GM19467 (cell line): ENCODE data around the gene DPP7.

Experiments
- ATAC-seq: cut with Tn5 transposase; IDR thresholded peaks from one replicate; pipeline ENCODE4 v1.9.1; 2021; ENCODE audit warnings: mild to moderate bottlenecking, moderate library complexity; ENCODE audit not compliant: unreplicated experiment

Gene DPP7

DNA sequence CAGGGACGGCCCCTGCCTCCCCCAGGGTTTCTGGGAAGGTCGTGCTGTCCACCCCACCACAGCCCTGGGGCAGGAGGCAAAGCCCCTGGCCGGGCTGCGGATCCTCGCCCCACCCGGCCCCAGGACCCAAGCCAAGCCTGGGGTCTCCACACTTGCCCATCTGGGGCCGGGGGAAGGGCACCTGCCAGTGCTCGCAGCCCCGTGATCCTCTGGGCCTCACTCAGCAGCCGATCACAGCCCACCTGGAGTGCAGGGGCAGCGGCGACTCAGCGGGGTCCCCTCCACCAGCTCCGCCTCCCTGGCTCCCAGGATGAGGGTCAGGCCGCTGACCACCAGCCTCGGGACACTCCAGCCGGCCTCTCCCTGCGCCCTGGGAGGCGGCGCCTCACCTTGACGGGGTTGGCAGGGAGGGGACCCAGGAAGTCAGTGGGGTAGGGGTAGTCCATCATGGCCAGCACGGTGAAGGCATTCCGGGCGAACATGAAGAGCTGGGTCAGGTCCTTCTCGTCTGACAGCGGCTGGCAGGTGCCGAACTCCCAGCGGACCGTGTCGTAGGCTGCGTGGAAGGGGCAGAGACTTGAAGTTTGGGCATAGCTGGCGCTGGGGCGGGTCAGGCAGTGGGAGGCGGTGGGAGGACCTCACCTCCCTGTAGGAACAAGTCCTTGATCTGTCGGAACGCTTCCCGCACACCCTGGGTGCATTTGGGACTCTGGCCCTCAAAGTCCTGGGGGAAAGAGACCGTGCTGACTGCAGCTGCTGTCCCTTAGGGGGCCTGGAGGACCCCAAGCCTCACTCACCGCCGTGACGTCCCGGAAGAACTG lies 1.8 kb downstream of the DPP7 start:
- no peak for ATAC-seq

DNA sequence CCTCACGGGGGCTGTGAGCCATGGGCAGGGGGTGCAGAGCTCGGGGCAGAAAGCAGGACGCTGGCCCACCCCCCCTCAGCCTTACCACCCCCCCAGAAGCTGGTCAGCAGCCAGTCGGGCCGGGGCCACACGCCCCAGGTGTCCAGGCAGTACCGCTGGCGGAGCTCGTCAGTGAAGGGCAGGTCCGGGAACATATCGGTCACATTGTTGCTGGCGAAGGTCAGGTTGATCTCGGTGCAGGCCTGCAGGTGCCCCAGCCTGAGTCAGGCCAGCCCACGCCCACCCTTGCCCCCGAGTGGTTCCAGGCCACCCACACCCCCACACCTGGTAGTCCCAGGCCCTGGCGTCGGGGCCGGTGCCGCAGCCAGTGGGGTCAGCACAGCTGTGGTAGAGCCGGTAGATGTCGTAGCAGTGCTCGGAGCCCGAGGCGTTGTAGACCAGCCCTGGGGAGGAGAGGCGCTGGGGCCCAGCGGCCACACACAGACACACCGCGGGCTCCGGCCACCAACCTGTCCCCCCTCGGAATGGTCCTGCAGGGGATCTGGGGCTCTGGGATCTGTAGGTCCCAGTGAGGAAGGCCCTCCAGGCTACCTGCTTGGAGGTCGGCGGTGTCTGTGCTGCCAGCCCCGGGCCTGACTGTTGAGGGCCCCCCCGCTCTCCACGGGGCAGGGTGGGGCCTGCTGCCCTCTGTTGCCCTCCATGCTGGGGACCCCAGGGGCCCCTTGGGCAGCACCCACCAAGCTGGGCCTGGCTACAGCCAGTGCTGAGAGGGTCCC lies 2.6 kb downstream of the DPP7 start:
- no peak for ATAC-seq

DNA sequence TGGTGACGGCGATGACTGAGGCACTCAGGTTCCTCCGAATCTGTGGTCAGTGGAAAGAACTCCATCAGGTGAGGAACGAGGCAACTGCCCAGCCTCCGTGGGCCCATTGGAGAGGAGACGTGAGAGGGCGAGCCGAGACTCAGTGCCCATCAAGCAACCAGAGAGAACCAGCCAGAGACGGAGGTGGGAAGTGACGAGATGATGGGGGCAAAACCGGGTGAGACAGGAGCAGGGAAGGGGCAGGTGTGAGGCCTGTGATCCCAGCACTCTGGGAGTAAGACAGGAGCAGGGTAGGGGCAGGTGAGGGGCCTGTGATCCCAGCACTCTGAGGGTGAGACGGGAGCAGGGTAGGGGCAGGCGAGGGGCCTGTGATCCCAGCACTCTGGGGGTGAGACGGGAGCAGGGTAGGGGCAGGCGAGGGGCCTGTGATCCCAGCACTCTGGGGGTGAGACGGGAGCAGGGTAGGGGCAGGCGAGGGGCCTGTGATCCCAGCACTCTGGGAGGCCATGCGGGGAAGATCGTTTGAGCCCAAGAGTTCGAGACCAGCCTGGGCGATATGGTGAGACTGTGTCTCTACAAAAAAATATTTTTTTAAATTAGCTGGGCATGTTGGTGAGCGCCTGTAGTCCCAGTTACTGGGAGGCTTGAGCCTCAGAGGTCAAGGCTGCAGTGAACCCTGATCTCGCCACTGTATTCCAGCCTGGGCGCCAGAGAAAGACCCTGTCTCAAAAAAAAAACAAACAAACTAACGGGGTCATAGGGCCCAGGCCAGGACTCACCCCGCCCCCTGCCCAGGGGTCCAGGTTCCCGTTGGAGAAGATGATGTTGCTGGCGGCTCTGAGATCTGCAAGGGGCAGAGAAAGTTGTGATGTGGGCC lies 3.4 kb downstream of the DPP7 start:
- no peak for ATAC-seq

DNA sequence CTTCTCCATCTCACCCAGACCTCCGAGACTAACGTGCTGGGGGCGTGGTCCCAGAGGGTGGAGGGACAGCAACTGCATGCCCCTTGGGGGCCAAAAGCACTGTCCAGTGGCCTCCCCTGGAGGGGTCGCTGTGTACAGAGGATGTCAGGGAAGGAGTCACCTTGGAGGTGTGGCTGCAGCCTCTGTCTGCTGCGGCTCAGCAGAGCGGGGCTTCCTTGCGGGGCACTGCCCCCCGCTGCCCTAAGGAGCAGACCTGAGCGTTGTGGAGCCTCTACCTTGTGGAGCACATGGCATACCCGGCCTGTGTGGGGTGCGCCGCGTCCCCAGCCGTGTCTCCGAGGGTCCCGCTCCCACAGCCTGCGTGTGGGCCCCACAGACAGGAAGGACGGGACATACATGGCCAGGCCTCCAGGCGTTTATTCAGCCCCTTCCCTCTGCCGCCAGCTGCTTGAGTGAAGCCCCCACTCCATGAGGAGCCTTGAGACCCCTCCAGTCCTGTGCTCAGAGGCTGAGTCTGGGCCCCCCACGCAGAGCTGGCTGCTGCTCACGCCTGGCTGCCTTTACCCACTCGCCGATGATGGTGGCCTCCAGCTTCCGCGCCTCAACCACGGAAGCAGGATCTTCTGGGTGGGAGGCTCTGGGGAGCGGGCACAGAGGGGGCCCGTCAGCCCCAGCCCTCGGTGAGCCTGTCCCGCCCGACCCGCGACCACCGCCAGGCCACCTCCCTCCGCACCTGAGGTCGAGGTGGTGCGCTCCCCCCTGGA lies 4.2 kb downstream of the DPP7 start:
- ATAC-seq, result no peak

DNA sequence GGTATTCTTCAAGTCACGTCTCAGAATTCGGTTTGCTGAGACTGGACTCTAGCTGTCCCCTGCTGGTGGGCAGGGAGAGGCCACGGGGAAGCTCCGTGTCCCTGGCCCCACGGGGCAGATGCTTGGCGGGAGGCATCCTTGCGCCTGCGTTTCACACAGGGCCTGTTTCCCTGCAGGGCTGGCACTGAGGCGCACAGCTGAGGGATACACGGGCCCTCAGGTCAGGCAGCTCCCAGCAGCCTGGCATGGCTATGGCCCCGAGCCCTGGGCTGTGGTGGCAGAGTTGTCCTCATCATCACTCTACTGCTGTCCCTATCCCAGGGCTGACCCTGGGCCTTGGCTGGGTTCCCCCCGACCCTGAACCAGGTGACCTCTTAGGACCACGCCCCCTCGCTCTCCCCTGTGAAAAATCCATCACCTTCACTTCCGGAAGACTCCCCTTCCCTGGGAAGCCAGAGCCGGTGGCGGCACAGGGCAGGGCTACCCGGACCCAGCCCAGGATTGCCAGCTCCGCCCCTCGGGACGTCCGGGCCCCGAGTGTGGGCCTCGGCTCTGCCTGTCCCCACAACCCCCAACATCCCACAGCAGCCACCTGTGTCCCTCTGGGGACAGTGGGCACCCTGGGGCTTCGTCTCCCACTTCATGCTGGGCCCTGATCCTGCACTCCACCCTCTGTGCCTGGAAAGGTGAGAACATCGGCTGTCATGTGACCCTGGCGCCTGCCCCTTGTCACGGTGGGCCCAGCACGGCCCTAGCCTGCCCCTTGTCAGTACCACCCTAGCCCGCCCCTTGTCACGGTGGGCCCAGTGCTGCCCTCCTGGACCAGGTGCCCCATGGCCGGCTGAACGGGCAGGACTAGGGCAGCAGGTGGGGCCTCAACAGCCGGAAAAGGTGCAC lies 5.0 kb downstream of the DPP7 start:
- no peak for ATAC-seq

DNA sequence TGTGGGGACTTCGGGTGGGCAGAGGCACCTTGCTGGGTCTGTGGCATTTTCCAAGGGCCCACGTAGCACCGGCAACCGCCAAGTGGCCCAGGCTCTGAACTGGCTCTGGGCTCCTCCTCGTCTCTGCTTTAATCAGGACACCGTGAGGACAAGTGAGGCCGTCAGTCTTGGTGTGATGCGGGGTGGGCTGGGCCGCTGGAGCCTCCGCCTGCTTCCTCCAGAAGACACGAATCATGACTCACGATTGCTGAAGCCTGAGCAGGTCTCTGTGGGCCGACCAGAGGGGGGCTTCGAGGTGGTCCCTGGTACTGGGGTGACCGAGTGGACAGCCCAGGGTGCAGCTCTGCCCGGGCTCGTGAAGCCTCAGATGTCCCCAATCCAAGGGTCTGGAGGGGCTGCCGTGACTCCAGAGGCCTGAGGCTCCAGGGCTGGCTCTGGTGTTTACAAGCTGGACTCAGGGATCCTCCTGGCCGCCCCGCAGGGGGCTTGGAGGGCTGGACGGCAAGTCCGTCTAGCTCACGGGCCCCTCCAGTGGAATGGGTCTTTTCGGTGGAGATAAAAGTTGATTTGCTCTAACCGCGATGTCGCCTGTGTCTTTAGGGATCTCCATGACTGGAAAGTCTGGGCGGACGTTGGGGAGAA lies 5.8 kb downstream of the DPP7 start:
- ATAC-seq, result no peak

DNA sequence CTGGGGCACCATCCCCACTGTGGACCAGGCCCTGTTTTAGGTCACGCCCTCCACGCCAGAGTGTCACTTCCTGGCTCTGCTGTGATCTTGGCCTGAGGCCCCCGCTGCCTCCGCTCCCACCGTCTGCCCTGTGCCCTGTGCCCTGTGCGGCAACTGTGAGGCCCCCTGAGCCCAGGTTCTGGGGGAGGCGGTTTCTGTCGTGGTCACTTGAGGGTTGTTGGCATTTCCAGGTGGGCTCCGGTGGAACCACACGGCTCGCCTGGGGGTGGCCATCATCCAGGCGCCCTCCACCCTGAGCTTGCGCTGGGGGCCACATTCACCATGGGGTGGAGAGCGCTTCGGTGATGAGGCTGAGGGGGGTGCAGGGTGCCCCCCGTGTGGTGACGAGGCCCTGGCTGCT lies 6.6 kb downstream of the DPP7 start:
- ATAC-seq, result no peak

DNA sequence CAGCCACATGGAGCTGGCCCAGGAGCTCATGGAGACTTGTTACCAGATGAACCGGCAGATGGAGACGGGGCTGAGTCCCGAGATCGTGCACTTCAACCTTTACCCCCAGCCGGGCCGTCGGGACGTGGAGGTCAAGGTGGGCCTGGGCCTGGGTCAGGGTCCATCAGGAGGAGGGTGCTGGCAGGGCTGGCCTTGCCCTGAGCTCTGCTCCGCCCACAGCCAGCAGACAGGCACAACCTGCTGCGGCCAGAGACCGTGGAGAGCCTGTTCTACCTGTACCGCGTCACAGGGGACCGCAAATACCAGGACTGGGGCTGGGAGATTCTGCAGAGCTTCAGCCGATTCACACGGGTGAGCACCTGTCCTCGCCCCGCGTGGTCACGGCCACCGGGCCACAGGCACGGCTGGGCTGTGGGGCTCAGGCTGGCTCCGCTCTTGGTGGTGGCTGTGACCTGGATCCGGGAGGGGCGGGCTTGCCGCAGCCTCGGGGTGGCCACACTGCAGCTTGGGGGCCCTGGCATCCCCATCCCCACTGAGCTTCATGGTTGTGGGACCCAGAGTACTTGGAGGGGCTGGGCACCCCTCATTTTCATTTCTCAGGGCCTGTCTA lies 7.1 kb downstream of the DPP7 start:
- no peak for ATAC-seq

DNA sequence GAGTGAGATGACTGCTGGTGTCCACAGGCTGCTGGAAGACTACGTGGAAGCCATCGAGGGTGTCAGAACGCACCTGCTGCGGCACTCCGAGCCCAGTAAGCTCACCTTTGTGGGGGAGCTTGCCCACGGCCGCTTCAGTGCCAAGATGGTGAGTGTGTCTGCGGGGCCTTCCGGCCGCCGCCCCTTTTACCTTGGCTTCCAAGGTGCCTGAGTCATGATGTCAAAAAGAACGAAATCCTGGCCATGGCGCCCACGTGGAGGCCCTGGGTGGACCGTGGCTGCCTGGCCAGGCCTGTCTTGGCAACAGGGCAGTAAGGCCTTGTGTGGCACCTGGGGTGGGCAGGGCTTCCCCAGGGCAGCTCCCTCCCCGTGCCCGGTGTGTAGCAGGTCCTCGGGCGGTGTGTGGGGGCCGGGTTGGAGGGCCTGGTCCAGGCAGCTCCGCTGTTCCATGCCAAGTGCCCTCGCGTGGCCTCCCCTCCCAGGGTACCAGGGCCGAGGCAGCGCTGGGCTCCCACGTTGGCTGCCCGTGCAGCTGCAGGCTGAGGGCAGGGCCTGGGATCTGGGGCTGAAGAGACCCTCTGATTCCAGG lies 7.8 kb downstream of the DPP7 start:
- ATAC-seq, result no peak

DNA sequence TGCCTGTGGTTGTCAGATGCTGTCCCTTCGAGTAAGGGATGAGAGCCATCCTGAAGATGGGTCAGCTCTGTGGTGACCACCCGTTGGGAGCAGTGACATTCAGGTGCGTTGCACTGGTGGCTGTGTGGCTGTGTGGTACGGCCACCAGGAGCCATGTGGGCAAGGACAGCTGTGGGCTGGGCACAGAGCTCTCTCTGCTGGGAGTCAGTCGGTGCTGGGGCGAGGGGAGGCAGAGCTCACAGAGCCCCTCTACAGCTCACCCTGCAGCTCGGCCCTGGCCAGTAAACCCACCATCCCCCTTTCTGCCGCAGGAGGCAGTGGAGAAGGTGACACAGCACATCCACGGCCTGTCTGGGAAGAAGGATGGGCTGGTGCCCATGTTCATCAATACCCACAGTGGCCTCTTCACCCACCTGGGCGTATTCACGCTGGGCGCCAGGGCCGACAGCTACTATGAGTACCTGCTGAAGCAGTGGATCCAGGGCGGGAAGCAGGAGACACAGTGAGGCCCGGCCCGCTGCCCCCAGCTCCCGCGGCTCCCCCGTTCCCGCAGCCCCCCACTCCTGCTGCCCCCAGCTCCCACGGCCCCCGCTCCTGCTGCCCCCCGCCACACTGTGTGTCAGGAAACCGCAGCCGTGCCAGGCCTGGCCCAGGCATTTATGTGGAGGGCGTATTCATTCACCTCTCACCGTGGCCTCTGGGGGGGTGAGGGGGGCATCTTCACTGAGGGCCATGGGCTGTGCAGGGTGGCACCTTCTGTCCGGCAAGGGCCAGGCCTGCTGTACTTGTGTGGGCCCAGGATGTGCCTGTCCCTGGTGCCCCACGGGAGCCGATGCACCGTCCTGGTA lies 8.5 kb downstream of the DPP7 start:
- no peak for ATAC-seq

DNA sequence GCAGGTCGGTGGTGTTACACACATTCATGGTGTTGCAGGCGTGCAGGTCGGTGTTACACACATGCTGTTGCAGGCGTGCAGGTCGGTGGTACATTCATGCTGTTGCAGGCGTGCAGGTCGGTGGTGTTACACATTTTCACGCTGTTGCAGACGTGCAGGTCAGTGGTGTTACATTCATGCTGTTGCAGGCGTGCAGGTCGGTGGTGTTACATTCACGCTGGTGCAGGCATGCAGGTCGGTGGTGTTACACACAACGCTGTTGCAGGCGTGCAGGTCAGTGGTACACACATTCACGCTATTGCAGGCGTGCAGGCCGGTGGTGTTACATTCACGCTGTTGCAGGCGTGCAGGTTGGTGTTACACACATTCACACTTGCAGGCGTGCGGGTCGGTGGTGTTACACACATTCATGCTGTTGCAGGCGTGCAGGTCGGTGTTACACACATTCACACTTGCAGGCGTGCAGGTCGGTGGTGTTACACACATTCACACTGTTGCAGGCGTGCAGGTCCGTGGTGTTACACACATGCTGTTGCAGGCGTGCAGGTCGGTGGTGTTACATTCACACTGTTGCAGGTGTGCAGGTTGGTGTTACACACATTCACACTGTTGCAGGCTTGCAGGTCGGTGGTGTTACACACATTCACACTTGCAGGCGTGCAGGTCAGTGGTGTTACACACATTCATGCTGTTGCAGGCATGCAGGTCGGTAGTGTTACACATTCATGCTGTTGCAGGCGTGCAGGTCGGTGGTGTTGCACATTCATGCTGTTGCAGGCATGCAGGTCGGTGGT lies 11.1 kb downstream of the DPP7 start:
- no peak for ATAC-seq

DNA sequence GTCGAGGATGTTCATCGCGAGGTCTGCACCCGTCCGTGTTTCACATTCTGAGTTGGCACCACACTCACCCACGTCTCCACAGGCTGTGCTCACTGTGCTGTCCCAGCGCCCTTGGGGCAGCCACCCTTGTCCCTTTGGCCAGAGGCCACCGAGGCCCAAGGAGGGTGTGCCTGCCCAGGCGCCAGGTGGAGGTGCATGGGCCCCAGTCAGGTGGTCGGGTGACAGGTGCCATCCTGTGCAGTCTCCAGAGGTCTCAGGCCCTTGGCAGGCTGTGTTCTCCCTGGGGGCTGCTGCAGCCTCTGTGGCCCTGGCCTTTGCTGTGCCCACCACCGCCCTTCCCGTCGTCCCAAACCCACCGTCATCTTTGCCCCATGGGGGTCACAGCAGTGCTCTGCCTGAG lies 15.3 kb downstream of the DPP7 start:
- no peak for ATAC-seq

DNA sequence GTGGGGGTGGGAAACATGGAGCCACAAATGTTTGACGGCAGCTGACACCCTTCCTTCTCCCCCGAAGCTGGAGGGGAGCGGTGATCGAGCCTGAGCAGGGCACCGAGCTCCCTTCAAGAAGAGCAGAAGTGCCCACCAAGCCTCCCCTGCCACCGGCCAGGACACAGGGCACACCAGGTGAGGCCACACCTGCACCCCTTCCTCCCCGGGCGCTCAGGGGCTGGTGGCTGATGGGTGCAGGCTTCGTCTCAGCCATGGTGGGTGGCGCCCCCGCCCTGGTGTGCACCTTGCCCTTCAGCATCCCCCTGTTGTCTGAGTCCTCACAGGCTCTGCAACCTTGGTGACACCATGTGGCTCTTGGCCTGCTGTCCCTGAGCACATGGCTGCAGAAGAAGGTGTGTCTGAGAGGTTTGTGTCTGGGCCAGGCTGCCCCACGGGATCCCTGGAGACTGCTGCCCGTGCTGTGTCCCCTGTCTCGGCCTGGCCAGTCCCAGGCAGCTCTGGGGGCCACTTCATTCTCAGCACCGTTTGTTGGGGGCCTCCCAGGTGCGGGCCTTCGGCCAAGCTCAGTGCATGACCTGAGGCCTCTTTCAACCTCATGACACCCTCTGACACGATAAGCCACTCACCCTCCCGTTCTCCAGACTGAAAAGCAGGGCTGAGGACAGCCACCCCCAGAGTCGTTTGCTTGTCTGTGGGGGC lies 16.6 kb downstream of the DPP7 start:
- ATAC-seq, result no peak

DNA sequence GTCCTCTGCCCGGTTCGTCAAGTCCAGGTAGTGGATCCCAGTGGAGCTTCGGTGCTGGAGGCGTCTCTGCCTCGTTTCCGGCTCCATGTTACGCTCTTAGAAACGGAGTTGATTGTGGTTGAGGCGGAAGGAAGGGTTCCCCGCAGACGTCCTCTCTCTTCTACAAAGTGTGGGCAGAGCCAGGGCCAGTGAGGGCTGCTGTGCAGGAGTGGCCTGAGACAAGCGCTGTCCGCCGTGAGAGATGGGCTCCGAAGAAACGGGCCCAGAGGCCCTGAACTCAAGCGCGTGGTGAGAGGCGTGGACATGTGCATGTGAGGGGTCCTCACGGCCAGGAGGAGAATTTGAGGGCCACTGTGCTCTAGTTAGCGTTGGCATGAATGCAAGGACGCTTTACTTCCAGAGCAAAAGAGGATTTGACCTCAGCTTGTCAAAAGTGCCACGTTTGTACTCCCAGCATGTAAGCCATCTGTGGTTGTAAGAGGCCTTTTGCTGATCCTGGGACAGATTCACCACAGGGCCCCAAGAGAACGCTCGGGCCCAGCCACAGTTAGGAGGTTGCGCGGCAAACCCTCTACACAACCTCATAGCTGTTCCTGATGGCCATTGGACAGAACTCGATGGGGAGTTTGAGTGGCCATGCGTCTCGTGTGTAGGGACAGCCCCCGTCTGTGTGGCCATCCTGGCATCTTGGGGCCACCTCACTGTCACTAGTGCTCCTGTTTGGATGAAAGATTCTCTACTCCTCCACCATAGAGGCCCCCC lies 17.6 kb downstream of the DPP7 start:
- no peak for ATAC-seq
